ENCODE data around the gene TSPEAR.

The TSPEAR gene

GRCh38 chr21:44718093-44718492, 6.7 kb upstream of the TSPEAR start:
- no peak for DNase-seq

GRCh38 chr21:44716984-44717383, 5.6 kb upstream of the TSPEAR start:
- no peak for DNase-seq

GRCh38 chr21:44714905-44715304, 3.5 kb upstream of the TSPEAR start:
- no peak for DNase-seq

- no peak for DNase-seq
Measured at GRCh38 chr21:44713846-44714245, 2.5 kb upstream of the TSPEAR start.

GRCh38 chr21:44713130-44713529, 1.8 kb upstream of the TSPEAR start:
- DNase-seq: no peak

- DNase-seq: no peak
Measured at GRCh38 chr21:44712203-44713028, 1.0 kb upstream of the TSPEAR start.

GRCh38 chr21:44710756-44711326, 531 bp downstream of the TSPEAR start:
- DNase-seq: no peak

GRCh38 chr21:44710294-44710665, 1.1 kb downstream of the TSPEAR start:
- no peak for DNase-seq

GRCh38 chr21:44709426-44710293, 1.7 kb downstream of the TSPEAR start:
- peak; percentile 19 for DNase-seq

- no peak for DNase-seq
Measured at GRCh38 chr21:44708866-44709425, 2.4 kb downstream of the TSPEAR start.

- no peak for DNase-seq
Measured at GRCh38 chr21:44708213-44708865, 3.0 kb downstream of the TSPEAR start.

- DNase-seq: no peak
Measured at GRCh38 chr21:44706706-44707581, 4.4 kb downstream of the TSPEAR start.

- DNase-seq: no peak
Measured at GRCh38 chr21:44706026-44706705, 5.2 kb downstream of the TSPEAR start.

- no peak for DNase-seq
Measured at GRCh38 chr21:44704636-44705001, 6.8 kb downstream of the TSPEAR start.

- DNase-seq: no peak
Measured at GRCh38 chr21:44703731-44704635, 7.4 kb downstream of the TSPEAR start.

- no peak for DNase-seq
Measured at GRCh38 chr21:44702973-44703730, 8.2 kb downstream of the TSPEAR start.

- no peak for DNase-seq
Measured at GRCh38 chr21:44702111-44702972, 9.0 kb downstream of the TSPEAR start.

- no peak for DNase-seq
Measured at GRCh38 chr21:44701541-44701940, 9.8 kb downstream of the TSPEAR start.
